Choroid plexus epithelial cell (primary cell): ENCODE data around the gene UVRAG.

Experiments
- DNase-seq: peaks from one replicate; pipeline ENCODE4 v3.0.0-alpha.2; 2010; ENCODE audit warnings: low read depth
- H3K4me3 ChIP-seq: 2 replicates; pipeline ENCODE4 v1.5.1; 2011; ENCODE audit warnings: low read depth, mild to moderate bottlenecking, control low read depth, low read length, moderate library complexity
- CTCF ChIP-seq: conservative IDR thresholded peaks from 2 replicates; pipeline ENCODE4 v1.5.1; 2011; ENCODE audit warnings: low read depth, mild to moderate bottlenecking, control low read depth, inconsistent platforms, low read length, moderate library complexity

UVRAG gene

GRCh38 chr11:75980031-75980430 is 165.0 kb downstream of the UVRAG start:
- DNase-seq: no peak
- no peak for TF ChIP-seq CTCF
- H3K4me3 ChIP-seq: no peak overlapping the region

GRCh38 chr11:75981546-75981945 is 166.5 kb downstream of the UVRAG start:
- DNase-seq: no peak
- no peak for TF ChIP-seq CTCF
- no peak overlapping the region for H3K4me3 ChIP-seq

GRCh38 chr11:75982309-75982708 is 167.3 kb downstream of the UVRAG start:
- no peak overlapping the region for H3K4me3 ChIP-seq
- TF ChIP-seq CTCF: no peak
- no peak for DNase-seq

GRCh38 chr11:75986966-75987365 is 172.0 kb downstream of the UVRAG start:
- H3K4me3 ChIP-seq: no peak overlapping the region
- peak; percentile 50 for DNase-seq
- no peak for TF ChIP-seq CTCF

GRCh38 chr11:75993126-75993525 is 178.1 kb downstream of the UVRAG start:
- DNase-seq: no peak
- H3K4me3 ChIP-seq: no peak overlapping the region
- TF ChIP-seq CTCF: no peak

GRCh38 chr11:75994616-75995015 is 179.6 kb downstream of the UVRAG start:
- no peak for TF ChIP-seq CTCF
- DNase-seq: peak; percentile 36
- no peak overlapping the region for H3K4me3 ChIP-seq

GRCh38 chr11:75996523-75997442 is 181.8 kb downstream of the UVRAG start:
- DNase-seq: no peak

More at GRCh38 chr11:75996523-75997442, 181.8 kb downstream of the UVRAG start:
- H3K4me3 ChIP-seq: no peak overlapping the region
- TF ChIP-seq CTCF: no peak
